Neural cell (in vitro differentiated cells): Measurements from ENCODE around the gene SWSAP1.

Experiments used
- EZH2 ChIP-seq: fragments of 200-600, 300-800 bp; shearing (Covaris generic), sonication (generic); IDR thresholded peaks from 2 replicates; pipeline ENCODE4 v1.6.1; 2014; ENCODE audit warnings: antibody characterized with exemption, low read length, borderline replicate concordance, mild to moderate bottlenecking; ENCODE audit not compliant: insufficient read depth, poor library complexity, severe bottlenecking
- MXI1 ChIP-seq: fragments of 450-650 bp; conservative IDR thresholded peaks from 2 replicates; pipeline ENCODE4 v1.6.1; 2014; ENCODE audit warnings: antibody characterized with exemption, mild to moderate bottlenecking; ENCODE audit not compliant: poor library complexity, severe bottlenecking
- POLR2AphosphoS5 ChIP-seq: IDR thresholded peaks from 2 replicates; pipeline ENCODE4 v1.6.1; 2012
- RAD21 ChIP-seq: fragments of 450-650 bp; conservative IDR thresholded peaks from 2 replicates; pipeline ENCODE4 v1.6.1; 2014; ENCODE audit warnings: antibody characterized with exemption, mild to moderate bottlenecking, moderate library complexity
- TAF1 ChIP-seq: IDR thresholded peaks from 2 replicates; pipeline ENCODE4 v1.6.1; 2012; ENCODE audit warnings: low read depth
- TF ChIP-seq, protein P1 (sequence below): fragments of 450-650 bp; IDR thresholded peaks from 2 replicates; pipeline ENCODE4 v1.5.1; 2014; ENCODE audit warnings: antibody characterized with exemption, mild to moderate bottlenecking, moderate library complexity; ENCODE audit not compliant: poor library complexity, severe bottlenecking
- TF ChIP-seq, protein P2 (sequence below): IDR thresholded peaks from 2 replicates; pipeline ENCODE4 v1.6.1; 2012; ENCODE audit warnings: borderline replicate concordance

DNA sequence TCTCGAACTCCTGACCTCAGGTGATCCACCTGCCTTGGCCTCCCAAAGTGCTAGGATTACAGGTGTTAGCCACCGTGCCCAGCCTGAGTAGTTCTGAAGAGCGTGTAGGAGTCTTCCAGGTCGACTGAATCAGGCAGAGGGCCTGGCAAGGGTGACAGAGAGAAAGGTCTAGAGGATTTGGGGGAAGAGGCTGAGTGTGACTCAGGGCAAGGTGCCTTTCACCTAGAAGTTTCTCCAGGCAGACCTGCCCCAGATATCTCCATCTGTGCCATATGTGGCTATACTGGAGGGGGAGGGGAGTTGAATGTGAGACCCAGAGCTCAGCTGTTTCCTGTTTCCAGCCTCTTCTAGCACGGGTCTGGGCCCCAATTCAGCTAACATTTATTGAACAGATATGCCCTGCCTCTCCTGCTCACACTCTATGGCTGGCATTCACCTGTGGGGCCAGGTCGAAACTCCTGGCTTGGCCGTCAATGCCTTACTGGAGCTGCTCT, 26.9 kb upstream of the SWSAP1 start:
- TF ChIP-seq RAD21: no peak
- TF ChIP-seq, protein P1, sequence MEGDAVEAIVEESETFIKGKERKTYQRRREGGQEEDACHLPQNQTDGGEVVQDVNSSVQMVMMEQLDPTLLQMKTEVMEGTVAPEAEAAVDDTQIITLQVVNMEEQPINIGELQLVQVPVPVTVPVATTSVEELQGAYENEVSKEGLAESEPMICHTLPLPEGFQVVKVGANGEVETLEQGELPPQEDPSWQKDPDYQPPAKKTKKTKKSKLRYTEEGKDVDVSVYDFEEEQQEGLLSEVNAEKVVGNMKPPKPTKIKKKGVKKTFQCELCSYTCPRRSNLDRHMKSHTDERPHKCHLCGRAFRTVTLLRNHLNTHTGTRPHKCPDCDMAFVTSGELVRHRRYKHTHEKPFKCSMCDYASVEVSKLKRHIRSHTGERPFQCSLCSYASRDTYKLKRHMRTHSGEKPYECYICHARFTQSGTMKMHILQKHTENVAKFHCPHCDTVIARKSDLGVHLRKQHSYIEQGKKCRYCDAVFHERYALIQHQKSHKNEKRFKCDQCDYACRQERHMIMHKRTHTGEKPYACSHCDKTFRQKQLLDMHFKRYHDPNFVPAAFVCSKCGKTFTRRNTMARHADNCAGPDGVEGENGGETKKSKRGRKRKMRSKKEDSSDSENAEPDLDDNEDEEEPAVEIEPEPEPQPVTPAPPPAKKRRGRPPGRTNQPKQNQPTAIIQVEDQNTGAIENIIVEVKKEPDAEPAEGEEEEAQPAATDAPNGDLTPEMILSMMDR: no peak
- TF ChIP-seq, protein P2, sequence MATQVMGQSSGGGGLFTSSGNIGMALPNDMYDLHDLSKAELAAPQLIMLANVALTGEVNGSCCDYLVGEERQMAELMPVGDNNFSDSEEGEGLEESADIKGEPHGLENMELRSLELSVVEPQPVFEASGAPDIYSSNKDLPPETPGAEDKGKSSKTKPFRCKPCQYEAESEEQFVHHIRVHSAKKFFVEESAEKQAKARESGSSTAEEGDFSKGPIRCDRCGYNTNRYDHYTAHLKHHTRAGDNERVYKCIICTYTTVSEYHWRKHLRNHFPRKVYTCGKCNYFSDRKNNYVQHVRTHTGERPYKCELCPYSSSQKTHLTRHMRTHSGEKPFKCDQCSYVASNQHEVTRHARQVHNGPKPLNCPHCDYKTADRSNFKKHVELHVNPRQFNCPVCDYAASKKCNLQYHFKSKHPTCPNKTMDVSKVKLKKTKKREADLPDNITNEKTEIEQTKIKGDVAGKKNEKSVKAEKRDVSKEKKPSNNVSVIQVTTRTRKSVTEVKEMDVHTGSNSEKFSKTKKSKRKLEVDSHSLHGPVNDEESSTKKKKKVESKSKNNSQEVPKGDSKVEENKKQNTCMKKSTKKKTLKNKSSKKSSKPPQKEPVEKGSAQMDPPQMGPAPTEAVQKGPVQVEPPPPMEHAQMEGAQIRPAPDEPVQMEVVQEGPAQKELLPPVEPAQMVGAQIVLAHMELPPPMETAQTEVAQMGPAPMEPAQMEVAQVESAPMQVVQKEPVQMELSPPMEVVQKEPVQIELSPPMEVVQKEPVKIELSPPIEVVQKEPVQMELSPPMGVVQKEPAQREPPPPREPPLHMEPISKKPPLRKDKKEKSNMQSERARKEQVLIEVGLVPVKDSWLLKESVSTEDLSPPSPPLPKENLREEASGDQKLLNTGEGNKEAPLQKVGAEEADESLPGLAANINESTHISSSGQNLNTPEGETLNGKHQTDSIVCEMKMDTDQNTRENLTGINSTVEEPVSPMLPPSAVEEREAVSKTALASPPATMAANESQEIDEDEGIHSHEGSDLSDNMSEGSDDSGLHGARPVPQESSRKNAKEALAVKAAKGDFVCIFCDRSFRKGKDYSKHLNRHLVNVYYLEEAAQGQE: no peak
- TF ChIP-seq TAF1: no peak
- no peak for TF ChIP-seq MXI1
- TF ChIP-seq POLR2AphosphoS5: no peak
- no peak for TF ChIP-seq EZH2
